Measurements from ENCODE around the gene MAGI3.

MAGI3 gene

GRCh38 chr1:113389953-113390834, at the start of gene MAGI3:
MAGI3 (plus strand) TSS chr1:113390515; CDS start chr1:113391034, 519 bp downstream.
- peak; percentile 87 to 96 (median 90) for DNase-seq (ENCODE audit: low read depth in 3 of 3)

- no peak for DNase-seq (ENCODE audit: low read depth in 3 of 3)
These were observed 36.7 kb upstream of the MAGI3 start for GRCh38 chr1:113353580-113353979.

- DNase-seq (ENCODE audit: low read depth in 3 of 3): no peak
These were observed 26.4 kb upstream of the MAGI3 start for GRCh38 chr1:113363935-113364334.

- no peak for DNase-seq (ENCODE audit: low read depth in 3 of 3)
These were observed 21.3 kb upstream of the MAGI3 start for GRCh38 chr1:113369040-113369439.

- no peak for DNase-seq (ENCODE audit: low read depth in 3 of 3)
These were observed 20.6 kb upstream of the MAGI3 start for GRCh38 chr1:113369699-113370098.

- no peak for DNase-seq (ENCODE audit: low read depth in 3 of 3)
These were observed 19.4 kb upstream of the MAGI3 start for GRCh38 chr1:113370868-113371267.

- DNase-seq (ENCODE audit: low read depth in 3 of 3): no peak
These were observed 17.8 kb upstream of the MAGI3 start for GRCh38 chr1:113372546-113372945.

GRCh38 chr1:113373644-113374043, 16.7 kb upstream of the MAGI3 start:
- DNase-seq (ENCODE audit: low read depth in 3 of 3): no peak

GRCh38 chr1:113375878-113376277, 14.4 kb upstream of the MAGI3 start:
- DNase-seq (ENCODE audit: low read depth in 3 of 3): no peak

GRCh38 chr1:113380075-113380474, 10.2 kb upstream of the MAGI3 start:
- no peak for DNase-seq (ENCODE audit: low read depth in 3 of 3)

GRCh38 chr1:113388017-113388620, 2.2 kb upstream of the MAGI3 start:
- DNase-seq (ENCODE audit: low read depth in 3 of 3): no peak

- no peak for DNase-seq (ENCODE audit: low read depth in 3 of 3)
These were observed 1.5 kb upstream of the MAGI3 start for GRCh38 chr1:113388621-113389358.

GRCh38 chr1:113389359-113389952, 859 bp upstream of the MAGI3 start:
- no peak for DNase-seq (ENCODE audit: low read depth in 3 of 3)

- peak in 2 of 3 experiments; percentile 12 to 54 for DNase-seq (ENCODE audit: low read depth in 3 of 3)
These were observed 745 bp downstream of the MAGI3 start for GRCh38 chr1:113390871-113391648.

- DNase-seq (ENCODE audit: low read depth in 3 of 3): no peak
These were observed 1.4 kb downstream of the MAGI3 start for GRCh38 chr1:113391649-113392271.

GRCh38 chr1:113392541-113393128, 2.3 kb downstream of the MAGI3 start:
- no peak for DNase-seq (ENCODE audit: low read depth in 3 of 3)

GRCh38 chr1:113394043-113394862, 3.9 kb downstream of the MAGI3 start:
- no peak for DNase-seq (ENCODE audit: low read depth in 3 of 3)

GRCh38 chr1:113394863-113395259, 4.5 kb downstream of the MAGI3 start:
- DNase-seq (ENCODE audit: low read depth in 3 of 3): no peak

GRCh38 chr1:113396102-113396501, 5.8 kb downstream of the MAGI3 start:
- no peak for DNase-seq (ENCODE audit: low read depth in 3 of 3)

GRCh38 chr1:113396585-113396984, 6.3 kb downstream of the MAGI3 start:
- no peak for DNase-seq (ENCODE audit: low read depth in 3 of 3)

Data from stimulated activated CD4-positive, alpha-beta T cell treated with anti-CD3 and anti-CD28 coated beads, TNF-alpha, amount 100 ng/mL, for 24 hours (primary cell).